ENCODE data around the gene CXCR5.
"Not testable (repeated sequence)": the region's sequence is repeated elsewhere in the genome, so short reads cannot be mapped to it uniquely, and the experiment has no call there.

Gene CXCR5

GRCh38 chr11:118883368-118884071, at the start of gene CXCR5:
CXCR5 (plus strand) TSS chr11:118883892; CDS start chr11:118883942, 50 bp downstream.
- no peak for DNase-seq

- no peak for DNase-seq
Observed at GRCh38 chr11:118834427-118835028, 49.2 kb upstream of the CXCR5 start.

GRCh38 chr11:118837868-118838267, 45.8 kb upstream of the CXCR5 start:
- no peak for DNase-seq

GRCh38 chr11:118838905-118839553, 44.7 kb upstream of the CXCR5 start:
- DNase-seq = no peak

GRCh38 chr11:118841469-118842242, 42.0 kb upstream of the CXCR5 start:
- DNase-seq = no peak

- DNase-seq = no peak
Observed at GRCh38 chr11:118842369-118842768, 41.3 kb upstream of the CXCR5 start.

- DNase-seq = not testable (repeated sequence)
Observed at GRCh38 chr11:118842843-118843242, 40.8 kb upstream of the CXCR5 start.

GRCh38 chr11:118843565-118843964, 40.1 kb upstream of the CXCR5 start:
- no peak for DNase-seq

- DNase-seq = no peak
Observed at GRCh38 chr11:118845369-118845768, 38.3 kb upstream of the CXCR5 start.

GRCh38 chr11:118846181-118846935, 37.3 kb upstream of the CXCR5 start:
- DNase-seq = no peak

- no peak for DNase-seq
Observed at GRCh38 chr11:118849825-118850224, 33.9 kb upstream of the CXCR5 start.

GRCh38 chr11:118851970-118852369, 31.7 kb upstream of the CXCR5 start:
- DNase-seq = no peak

- DNase-seq = no peak
Observed at GRCh38 chr11:118853678-118854077, 30.0 kb upstream of the CXCR5 start.

- no peak for DNase-seq
Observed at GRCh38 chr11:118856314-118856713, 27.4 kb upstream of the CXCR5 start.

GRCh38 chr11:118857385-118857784, 26.3 kb upstream of the CXCR5 start:
- no peak for DNase-seq

GRCh38 chr11:118859973-118860372, 23.7 kb upstream of the CXCR5 start:
- DNase-seq = no peak

- no peak for DNase-seq
Observed at GRCh38 chr11:118868659-118869058, 15.0 kb upstream of the CXCR5 start.

GRCh38 chr11:118870396-118871343, 13.0 kb upstream of the CXCR5 start:
- DNase-seq = no peak

GRCh38 chr11:118872403-118872821, 11.3 kb upstream of the CXCR5 start:
- no peak for DNase-seq

- no peak for DNase-seq
Observed at GRCh38 chr11:118873804-118874203, 9.9 kb upstream of the CXCR5 start.

GRCh38 chr11:118876286-118876685, 7.4 kb upstream of the CXCR5 start:
- no peak for DNase-seq
